Testis (tissue), 3 donors: Measurements from ENCODE around the gene TRAK1. TPM values are rescaled to one million over a fixed set of nuclear protein-coding genes. Genes with fewer than 3 reads are reported as not detected.

Source experiments
- DNase-seq: peaks from one replicate; pipeline ENCODE4 v3.0.0-alpha.2; 2019
- H3K27ac ChIP-seq, 2 donors: fragments of 200-600 bp; sonication (generic); one replicate each; pipeline ENCODE4 v1.5.1; 2019
- H3K27me3 ChIP-seq: fragments of 200-600 bp; sonication (generic); one replicate; pipeline ENCODE4 v1.5.1; 2019
- H3K36me3 ChIP-seq: fragments of 200-600 bp; sonication (generic); one replicate; pipeline ENCODE4 v1.5.1; 2017; ENCODE audit warnings: low read depth; ENCODE audit errors: missing control alignments
- H3K4me1 ChIP-seq: fragments of 200-600 bp; sonication (generic); one replicate; pipeline ENCODE4 v1.5.1; 2019
- H3K4me3 ChIP-seq, 2 donors: fragments of 200-600 bp; sonication (generic); one replicate each; pipeline ENCODE4 v1.5.1; 2017 to 2019
- H3K9me3 ChIP-seq: fragments of 200-600 bp; sonication (generic); one replicate; pipeline ENCODE4 v1.5.1; 2017
- CTCF ChIP-seq, 3 experiments: fragments of 450-650 bp in 2 of 3; fragments of 200-600 bp in 1 of 3; sonication (generic) in 1 of 3; IDR thresholded peaks; one replicate each; pipeline ENCODE4 v1.5.1; 2016 to 2019; ENCODE audit warnings: antibody characterized with exemption in 3 of 3, mild to moderate bottlenecking in 2 of 3, moderate library complexity in 1 of 3
- POLR2A ChIP-seq: fragments of 450-650 bp; IDR thresholded peaks from one replicate; pipeline ENCODE4 v1.6.1; 2017; ENCODE audit warnings: antibody characterized with exemption, mild to moderate bottlenecking, moderate library complexity
- WGBS, 2 donors: methylation state at CpG; one replicate each; pipeline ENCODE4 v1.1.5; 2018; 5-methylcytosine and 5-hydroxymethylcytosine counted together
- intact Hi-C: fragments of 100-400 bp; cut with DNase I; formaldehyde crosslinking; loops from one replicate; pipeline ENCODE4 v1.15.1; 2023; ENCODE audit warnings: low total_unique reads
- polyA plus RNA-seq: library from polyadenylated mRNA; stranded (reverse); fragments of 350-450 nt; fragmentation: Illumina TruSeq; extraction: RNeasy Lipid Tissue Mini Kit (QIAGEN cat#74804); gene quantifications from one replicate; pipeline ENCODE4 v1.2.3, GENCODE V29; 2014; ENCODE audit warnings: low read depth, low replicate concordance; ENCODE audit not compliant: insufficient read depth
- total RNA-seq, 2 donors: library from RNA; depleted of rRNA; stranded (reverse); fragments of >200 nt; gene quantifications; one replicate each; pipeline ENCODE4 v1.2.3, GENCODE V29; 2016

TRAK1 gene
- total and polyA plus RNA-seq, 3 donors from 2014 or later = 32.0 to 95.9 (median 94.1) TPM

GRCh38 chr3:42151596-42152168 is 60.5 kb downstream of the TRAK1 start:
- no peak overlapping the region for H3K27ac ChIP-seq
- TF ChIP-seq CTCF (IDR thresholded peaks at IDR 0.05) (no peak), POLR2A (no peak)
- intact Hi-C loops = no loop called here
- H3K27me3 ChIP-seq = no peaks in the 10 kb centered on the region
- DNase-seq = no peak
- no peaks in the 10 kb centered on the region for H3K9me3 ChIP-seq
- H3K4me1 ChIP-seq = no peaks in the 10 kb centered on the region
- H3K36me3 ChIP-seq = no peaks in the 10 kb centered on the region
- H3K4me3 ChIP-seq = no peak overlapping the region
- 77 to 81% methylated on average over 2 of the region's 2 CpGs for WGBS, 2 donors

GRCh38 chr3:42152193-42152592 is 61.0 kb downstream of the TRAK1 start:
- Histone ChIP-seq H3K27ac (no peak overlapping the region), H3K9me3 (no peaks in the 10 kb centered on the region), H3K36me3 (no peaks in the 10 kb centered on the region), H3K4me1 (no peaks in the 10 kb centered on the region), H3K4me3 (no peak overlapping the region), H3K27me3 (no peaks in the 10 kb centered on the region)
- no peak for TF ChIP-seq CTCF (IDR thresholded peaks at IDR 0.05)
- no peak for TF ChIP-seq POLR2A
- no peak for DNase-seq
- WGBS, 2 donors = 91 to 95% methylated on average over 5 of the region's 5 CpGs
- intact Hi-C loops = no loop called here

- no peak for TF ChIP-seq CTCF (IDR thresholded peaks at IDR 0.05)
- no peak for TF ChIP-seq POLR2A
- H3K4me1 ChIP-seq = no peaks in the 10 kb centered on the region
- no peaks in the 10 kb centered on the region for H3K27me3 ChIP-seq
- intact Hi-C loops = no loop called here
- WGBS, 2 donors = 88 to 95% methylated on average over 4 of the region's 4 CpGs
- no peak overlapping the region for H3K27ac ChIP-seq
- no peak for DNase-seq
- no peak overlapping the region for H3K4me3 ChIP-seq
- no peaks in the 10 kb centered on the region for H3K9me3 ChIP-seq
- H3K36me3 ChIP-seq = no peaks in the 10 kb centered on the region
Measured at GRCh38 chr3:42153039-42153438, 61.9 kb downstream of the TRAK1 start.

- intact Hi-C loops = no loop called here
- no peak for TF ChIP-seq CTCF (IDR thresholded peaks at IDR 0.05)
- TF ChIP-seq POLR2A = no peak
- no peak for DNase-seq
- no peaks in the 10 kb centered on the region for H3K27me3 ChIP-seq
- no peak overlapping the region for H3K4me3 ChIP-seq
- H3K9me3 ChIP-seq = no peaks in the 10 kb centered on the region
- peaks cover 17% of the 10 kb centered on the region for H3K4me1 ChIP-seq
- 60 to 71% methylated on average over 8 of the region's 8 CpGs for WGBS, 2 donors
- H3K36me3 ChIP-seq = no peaks in the 10 kb centered on the region
- no peak overlapping the region for H3K27ac ChIP-seq
Measured at GRCh38 chr3:42157540-42158538, 66.7 kb downstream of the TRAK1 start.
